Measurements from ENCODE around the gene SQOR.

The SQOR gene

GRCh38 chr15:45670091-45670490 lies 35.3 kb downstream of the SQOR start:
- TF ChIP-seq, protein P1, sequence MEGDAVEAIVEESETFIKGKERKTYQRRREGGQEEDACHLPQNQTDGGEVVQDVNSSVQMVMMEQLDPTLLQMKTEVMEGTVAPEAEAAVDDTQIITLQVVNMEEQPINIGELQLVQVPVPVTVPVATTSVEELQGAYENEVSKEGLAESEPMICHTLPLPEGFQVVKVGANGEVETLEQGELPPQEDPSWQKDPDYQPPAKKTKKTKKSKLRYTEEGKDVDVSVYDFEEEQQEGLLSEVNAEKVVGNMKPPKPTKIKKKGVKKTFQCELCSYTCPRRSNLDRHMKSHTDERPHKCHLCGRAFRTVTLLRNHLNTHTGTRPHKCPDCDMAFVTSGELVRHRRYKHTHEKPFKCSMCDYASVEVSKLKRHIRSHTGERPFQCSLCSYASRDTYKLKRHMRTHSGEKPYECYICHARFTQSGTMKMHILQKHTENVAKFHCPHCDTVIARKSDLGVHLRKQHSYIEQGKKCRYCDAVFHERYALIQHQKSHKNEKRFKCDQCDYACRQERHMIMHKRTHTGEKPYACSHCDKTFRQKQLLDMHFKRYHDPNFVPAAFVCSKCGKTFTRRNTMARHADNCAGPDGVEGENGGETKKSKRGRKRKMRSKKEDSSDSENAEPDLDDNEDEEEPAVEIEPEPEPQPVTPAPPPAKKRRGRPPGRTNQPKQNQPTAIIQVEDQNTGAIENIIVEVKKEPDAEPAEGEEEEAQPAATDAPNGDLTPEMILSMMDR (conservative IDR thresholded peaks at IDR 0.05; ENCODE audit: low read depth, low read length) = no peak
- DNase-seq (ENCODE audit: low read depth) = no peak

DNA sequence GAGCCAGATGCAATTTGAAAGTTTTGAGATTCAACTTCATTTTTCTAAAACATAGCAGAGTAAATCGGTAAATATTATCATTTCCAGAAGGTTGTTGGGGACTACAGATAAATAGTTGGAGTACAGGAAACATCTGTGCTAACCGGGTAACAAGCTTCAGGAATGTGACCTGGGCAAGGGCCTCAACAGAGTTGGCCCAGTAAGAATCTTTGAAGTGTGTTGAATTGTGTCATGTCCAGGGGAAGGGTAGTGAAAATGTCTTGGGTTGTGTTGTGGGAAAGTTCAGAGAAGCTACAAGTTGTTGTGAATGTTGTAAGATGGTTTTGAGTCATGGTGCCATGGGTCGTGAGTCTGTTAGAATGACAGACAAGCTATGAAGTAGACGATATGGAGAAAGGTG lies 35.7 kb downstream of the SQOR start:
- no peak for DNase-seq (ENCODE audit: low read depth)

More at GRCh38 chr15:45670091-45670490, 35.3 kb downstream of the SQOR start:
- H3K4me3 ChIP-seq (ENCODE audit: low read length) = no peak overlapping the region

DNA sequence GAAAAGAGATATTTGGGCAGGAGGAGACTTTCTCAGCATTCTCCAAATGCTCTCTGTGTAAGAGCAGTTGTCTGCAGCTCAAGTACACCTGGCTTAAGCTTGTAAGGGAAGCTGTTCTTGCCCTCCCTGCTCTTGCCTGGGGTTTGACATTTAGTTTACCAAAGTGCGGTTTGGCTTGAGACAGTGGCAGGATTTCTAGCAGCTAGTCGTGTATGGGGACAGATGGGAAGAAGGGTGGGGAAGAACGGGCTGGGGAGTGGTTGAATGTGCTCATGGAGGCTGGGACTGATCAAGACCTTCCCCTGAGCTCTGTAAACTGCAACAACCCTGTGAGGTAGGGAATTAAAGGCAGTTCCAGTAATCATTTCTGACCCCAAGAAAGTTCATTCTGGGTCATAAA lies 39.8 kb downstream of the SQOR start:
- TF ChIP-seq, protein P1 (conservative IDR thresholded peaks at IDR 0.05; ENCODE audit: low read depth, low read length) = no peak
- no peak overlapping the region for H3K4me3 ChIP-seq (ENCODE audit: low read length)
- no peak for DNase-seq (ENCODE audit: low read depth)

More for the DNA sequence above, 35.7 kb downstream of the SQOR start:
- TF ChIP-seq, protein P1 (conservative IDR thresholded peaks at IDR 0.05; ENCODE audit: low read depth, low read length) = no peak
- no peak overlapping the region for H3K4me3 ChIP-seq (ENCODE audit: low read length)

DNA sequence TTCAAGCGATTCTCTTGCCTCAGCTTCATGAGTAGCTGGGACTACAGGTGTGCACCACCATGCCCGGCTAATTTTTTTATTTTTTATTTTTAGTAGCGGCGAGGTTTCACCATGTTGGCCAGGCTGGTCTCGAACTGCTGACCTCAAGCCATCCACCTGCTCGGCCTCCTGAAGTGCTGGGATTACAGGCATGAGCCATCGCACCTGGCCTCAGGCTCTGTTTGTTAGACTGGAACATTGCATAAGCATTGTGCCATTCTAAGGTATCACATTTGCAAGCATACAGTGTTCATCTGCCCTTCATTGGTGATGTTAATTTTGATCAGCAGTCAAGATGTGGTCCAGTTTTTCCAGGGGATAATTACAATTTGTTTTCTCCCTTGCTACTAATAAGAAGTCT lies 43.0 kb downstream of the SQOR start:
- TF ChIP-seq, protein P1 (conservative IDR thresholded peaks at IDR 0.05; ENCODE audit: low read depth, low read length) = no peak
- no peak overlapping the region for H3K4me3 ChIP-seq (ENCODE audit: low read length)
- DNase-seq (ENCODE audit: low read depth) = no peak

DNA sequence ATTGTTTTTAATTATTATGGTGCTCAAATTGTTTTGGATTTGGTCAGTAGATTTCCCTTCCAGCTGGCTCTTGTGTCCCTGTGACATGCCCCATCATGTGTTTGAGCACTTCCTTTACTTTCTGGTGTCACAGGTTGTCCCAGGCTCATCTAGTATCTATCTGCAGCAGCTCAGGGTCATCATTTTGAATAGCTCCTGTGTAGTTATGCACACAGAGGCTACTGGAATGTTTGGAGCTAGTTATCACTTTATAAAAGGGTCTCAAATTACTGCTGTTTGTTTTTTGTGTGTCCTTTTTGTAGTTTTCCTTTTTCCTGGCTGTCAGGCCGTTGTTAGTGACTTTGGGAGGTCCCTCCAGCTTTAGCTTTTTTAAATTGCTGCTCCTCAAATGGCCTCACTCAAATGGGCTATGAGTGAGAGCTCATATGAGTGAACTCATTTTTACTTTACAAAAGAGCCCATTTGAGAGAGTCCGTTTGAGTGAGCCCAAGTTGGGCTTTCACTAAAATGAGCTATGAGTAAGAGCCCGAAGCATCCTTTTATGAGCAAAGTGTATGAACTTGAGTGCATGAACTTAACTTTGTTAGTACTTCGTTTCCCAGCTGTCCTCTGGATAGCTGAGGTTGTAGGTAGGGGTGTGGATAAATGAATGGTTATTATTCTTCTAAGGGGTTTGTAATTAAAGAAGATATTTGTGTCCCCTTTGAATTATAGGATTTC lies 43.8 kb downstream of the SQOR start:
- H3K4me3 ChIP-seq (ENCODE audit: low read length) = no peak overlapping the region
- DNase-seq (ENCODE audit: low read depth) = no peak
- TF ChIP-seq, protein P1 (conservative IDR thresholded peaks at IDR 0.05; ENCODE audit: low read depth, low read length) = no peak

- DNase-seq (ENCODE audit: low read depth) = no peak
- TF ChIP-seq, protein P1 (conservative IDR thresholded peaks at IDR 0.05; ENCODE audit: low read depth, low read length) = no peak
Measured at GRCh38 chr15:45684533-45684932, 49.7 kb downstream of the SQOR start.

DNA sequence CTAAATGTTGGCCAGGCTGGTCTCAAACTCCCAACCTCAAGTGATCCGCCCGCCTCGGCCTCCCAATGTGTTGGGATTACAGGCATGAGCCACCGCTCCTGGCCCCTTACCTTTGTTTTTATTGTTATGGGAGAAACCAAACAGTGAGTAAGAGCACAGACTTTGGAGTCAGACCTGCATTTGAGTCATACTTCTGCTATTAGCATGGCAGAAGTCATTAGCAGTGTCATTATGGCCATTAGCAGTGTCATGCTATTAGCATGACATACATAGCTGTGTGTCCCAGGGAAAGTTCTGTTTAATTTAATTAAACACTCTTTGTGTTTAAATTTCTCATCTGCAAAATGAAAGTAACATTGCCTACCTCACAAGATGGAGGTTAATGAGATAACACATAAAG lies 54.8 kb downstream of the SQOR start:
- no peak overlapping the region for H3K4me3 ChIP-seq (ENCODE audit: low read length)
- DNase-seq (ENCODE audit: low read depth) = no peak

More at GRCh38 chr15:45684533-45684932, 49.7 kb downstream of the SQOR start:
- no peak overlapping the region for H3K4me3 ChIP-seq (ENCODE audit: low read length)

More for the DNA sequence above, 54.8 kb downstream of the SQOR start:
- TF ChIP-seq, protein P1 (conservative IDR thresholded peaks at IDR 0.05; ENCODE audit: low read depth, low read length) = no peak
